Activated CD4-positive, alpha-beta T cell treated with anti-CD3 and anti-CD28 coated beads, Interleukin-2, Interleukin-6, amounts not matched to agents 100 ng/mL and 50 ng/mL, durations not matched to agents 16 hours and 8 hours (primary cell): ENCODE results near the gene SH3PXD2B.
"Not testable (repeated sequence)": the region's sequence is repeated elsewhere in the genome, so short reads cannot be mapped to it uniquely, and the experiment has no call there.

ENCODE experiments used
- DNase-seq: peaks from one replicate; pipeline ENCODE4 v3.0.0-alpha.2; 2020

The SH3PXD2B gene

GRCh38 chr5:172326901-172327300 is 127.4 kb downstream of the SH3PXD2B start:
- not testable (repeated sequence) for DNase-seq

DNA sequence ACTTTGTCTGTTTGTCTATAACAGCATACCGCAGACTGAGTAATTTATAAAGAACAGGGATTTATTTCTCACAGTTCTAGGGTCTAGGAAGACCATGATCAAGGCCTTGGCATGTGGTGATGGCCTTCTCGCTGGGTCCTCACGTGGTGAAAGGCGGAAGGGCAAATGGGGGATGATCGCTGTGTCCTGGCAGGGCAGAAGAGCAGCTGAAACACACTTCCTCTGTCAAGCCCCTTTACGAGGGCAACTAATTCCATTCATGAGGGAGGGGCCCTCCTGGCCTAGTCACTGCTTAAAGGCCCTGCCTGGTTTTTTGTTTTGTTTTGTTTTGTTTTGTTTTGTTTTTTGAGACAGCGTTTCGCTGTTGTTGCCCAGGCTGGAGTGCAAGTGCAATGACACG is 128.9 kb downstream of the SH3PXD2B start:
- DNase-seq, result no peak

DNA sequence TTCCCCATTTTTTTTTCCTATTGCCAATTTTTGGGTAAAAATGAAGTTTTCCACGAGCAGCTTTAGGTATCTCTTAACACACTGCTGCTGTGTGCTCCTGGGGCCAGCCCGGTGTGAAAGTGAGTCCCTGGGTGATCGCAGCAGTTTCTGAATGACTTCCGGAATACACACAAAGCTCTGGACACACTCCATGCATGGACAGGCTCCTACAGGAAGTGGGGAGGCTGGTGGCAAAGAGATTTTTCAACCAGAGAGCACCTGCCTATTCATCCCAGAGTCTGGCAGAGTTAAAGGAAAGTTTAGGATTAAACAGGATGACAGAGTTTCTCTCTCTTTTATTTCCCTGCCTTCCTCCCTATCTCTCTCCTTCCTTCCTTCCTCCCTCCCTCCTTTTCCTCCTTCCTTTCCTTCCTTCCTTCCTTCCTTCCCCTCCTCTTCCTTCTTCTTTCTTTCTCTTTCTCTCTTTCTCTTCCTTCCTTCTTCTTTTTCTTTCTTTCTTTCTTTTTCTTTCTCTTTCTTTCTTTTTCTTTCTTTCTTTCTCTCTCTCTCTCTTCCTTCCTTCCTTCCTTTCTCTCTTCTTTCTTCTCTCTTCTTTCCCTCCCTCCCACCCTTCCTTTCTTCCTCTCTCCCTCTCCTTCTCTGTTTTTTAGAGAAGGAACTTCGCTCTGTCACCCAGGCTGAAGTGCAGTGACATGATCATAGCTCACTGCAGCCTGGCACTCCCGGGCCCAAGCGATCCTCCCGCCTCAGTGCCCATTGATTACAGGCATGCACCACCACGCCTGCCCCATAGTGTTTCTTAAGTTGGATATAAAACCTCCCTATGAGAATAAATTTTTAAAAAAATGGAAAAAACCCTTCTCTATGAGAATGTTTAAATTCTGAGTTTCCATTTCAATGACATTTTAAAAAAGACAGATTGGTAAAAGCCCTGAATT is 132.0 kb downstream of the SH3PXD2B start:
- no peak for DNase-seq

- DNase-seq, result no peak
Observed at GRCh38 chr5:172321593-172321992, 132.7 kb downstream of the SH3PXD2B start.

- no peak for DNase-seq
Observed at GRCh38 chr5:172319708-172320441, 134.4 kb downstream of the SH3PXD2B start.

- no peak for DNase-seq
Observed at GRCh38 chr5:172315587-172316493, 138.5 kb downstream of the SH3PXD2B start.

DNA sequence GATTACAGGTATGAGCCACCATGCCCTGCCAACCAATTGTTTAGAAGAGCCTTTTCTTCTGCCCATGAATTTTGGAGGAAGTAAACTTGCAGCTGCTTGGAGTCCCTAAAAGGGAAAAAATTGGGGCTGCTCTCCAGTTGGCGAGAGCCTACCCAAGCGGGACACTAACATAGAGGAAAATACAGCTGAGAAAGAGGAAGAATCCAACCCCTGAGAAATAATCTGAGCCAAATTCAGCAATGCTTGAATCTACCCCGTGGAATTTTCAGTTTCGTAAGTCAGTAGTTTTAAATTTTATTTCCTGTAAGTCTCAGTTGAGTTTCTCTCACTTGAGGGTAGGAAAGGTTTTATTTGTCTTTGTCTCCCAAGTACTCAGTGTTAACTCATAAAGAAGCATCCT is 140.4 kb downstream of the SH3PXD2B start:
- no peak for DNase-seq

DNA sequence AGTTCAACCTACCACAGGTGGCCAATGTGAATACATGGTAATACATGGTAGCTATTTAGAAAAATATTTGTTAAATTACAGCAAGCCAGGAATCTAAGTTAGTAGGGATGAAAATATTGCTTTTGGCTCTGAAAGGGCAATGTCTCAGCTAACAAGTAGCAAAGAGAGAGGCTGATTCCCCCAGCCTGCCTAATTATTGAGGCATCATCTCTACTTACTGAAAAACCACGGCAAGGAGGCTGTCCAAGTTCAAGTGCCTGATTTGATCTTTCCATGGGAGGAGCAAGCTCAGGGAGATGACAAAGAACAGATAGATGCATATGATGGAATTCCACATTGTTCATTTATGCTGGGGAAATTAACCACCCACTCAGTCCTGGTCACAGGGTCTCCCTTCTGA is 142.0 kb downstream of the SH3PXD2B start:
- no peak for DNase-seq

DNA sequence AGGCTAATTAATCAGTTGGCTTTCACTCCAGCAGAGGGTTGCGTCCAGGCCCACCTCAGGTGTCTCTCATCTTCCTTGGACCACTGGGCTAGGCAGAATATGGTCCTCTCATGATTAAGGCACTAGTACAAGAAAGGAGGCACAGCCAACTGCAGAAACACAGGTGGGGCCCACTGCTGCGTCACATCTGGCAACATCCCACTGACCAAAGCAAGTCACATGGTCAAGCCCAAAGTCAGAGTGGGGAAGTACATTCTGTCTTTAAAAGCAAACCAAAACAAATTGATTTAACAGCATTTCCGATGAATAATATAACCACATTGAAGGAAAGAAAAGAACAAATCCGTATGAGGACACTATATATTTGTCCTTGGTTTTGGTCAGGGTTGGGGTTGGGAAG is 142.7 kb downstream of the SH3PXD2B start:
- no peak for DNase-seq

DNA sequence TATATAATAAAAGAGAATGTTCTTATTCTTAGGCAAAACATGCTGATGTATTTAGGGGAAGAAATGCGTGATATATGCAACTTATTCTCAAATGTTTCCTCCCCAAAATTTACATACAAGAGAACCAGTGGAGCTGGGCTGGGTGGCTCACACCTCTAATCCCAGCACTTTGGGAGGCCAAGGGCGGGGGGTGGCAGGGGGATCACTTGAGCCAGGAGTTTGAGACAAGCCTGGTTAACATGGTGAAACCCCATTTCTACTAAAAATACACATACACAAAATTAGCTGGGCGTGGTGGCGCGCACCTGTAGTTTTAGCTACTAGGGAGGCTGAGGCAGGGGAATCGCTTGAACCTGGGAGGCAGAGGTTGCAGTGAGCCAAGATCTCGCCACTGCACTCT is 143.3 kb downstream of the SH3PXD2B start:
- DNase-seq, result no peak

DNA sequence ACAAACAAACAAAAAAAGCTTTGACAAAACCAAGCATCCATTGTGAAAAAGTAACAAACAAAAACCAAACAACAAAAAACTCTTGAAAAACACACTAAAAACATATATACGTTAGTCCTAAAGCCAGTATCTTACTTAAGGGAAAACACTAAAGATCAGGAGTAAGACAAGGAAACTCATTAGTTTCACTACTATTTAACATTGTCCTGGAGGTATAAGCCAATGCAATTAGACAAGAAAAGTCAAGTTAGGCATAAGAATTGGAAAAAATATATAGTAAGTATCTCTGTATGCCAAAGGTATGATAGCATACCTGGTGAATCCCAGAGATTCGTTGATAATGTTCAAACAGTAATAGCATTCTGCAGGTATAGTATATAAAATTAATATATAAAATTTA is 148.9 kb downstream of the SH3PXD2B start:
- DNase-seq, result no peak

DNA sequence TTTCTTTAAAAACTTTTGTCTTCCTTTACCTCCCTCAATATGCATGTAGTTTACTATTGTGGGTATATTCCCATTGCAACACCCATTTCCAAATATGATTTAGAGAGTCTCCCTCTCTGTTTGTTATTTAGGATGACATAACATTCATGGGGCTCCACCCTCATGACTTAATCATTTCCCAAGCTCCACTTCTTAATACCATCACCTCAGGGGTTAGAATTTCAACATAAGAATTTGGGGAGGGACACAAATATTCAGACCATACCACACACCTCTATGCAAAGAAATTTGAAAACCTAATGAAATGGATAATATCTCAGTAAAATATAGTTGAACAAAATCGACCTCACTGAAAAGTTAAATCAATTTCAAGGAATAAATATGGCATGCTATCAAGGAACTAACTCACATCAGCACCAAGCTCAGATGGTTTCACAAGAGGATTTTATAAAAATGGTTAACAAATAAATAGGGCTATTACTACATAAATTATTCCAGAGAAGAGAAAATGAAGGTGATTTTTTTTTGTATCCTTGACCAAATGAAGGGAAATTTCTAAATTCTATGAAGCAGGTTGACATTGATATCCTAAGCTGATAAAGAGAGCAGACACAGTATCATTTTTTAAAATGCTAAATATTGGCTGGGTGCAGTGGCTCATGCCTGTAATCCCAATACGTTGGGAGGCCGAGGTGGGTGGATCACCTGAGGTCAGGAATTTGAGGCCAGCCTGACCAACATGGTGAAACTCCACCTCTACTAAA is 150.6 kb downstream of the SH3PXD2B start:
- DNase-seq, result no peak

DNA sequence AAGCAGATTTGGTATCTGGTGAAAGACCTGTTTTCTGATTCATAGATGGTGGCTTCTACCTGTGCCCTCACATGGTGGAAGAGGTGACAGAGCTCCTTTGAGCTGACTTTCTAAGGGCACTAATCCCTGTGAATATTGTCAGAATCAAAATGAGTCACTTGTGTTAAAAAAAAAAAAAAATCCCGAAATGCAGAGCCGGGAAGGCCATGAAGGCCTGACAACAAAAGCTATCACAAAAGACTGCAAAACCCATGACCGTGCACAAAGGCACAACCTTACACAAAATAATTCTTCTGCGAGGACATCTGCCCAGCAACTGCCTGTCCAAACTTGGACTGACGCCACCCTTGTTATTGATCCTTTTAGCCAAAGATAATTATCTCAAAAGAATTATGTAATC is 151.2 kb downstream of the SH3PXD2B start:
- no peak for DNase-seq

DNA sequence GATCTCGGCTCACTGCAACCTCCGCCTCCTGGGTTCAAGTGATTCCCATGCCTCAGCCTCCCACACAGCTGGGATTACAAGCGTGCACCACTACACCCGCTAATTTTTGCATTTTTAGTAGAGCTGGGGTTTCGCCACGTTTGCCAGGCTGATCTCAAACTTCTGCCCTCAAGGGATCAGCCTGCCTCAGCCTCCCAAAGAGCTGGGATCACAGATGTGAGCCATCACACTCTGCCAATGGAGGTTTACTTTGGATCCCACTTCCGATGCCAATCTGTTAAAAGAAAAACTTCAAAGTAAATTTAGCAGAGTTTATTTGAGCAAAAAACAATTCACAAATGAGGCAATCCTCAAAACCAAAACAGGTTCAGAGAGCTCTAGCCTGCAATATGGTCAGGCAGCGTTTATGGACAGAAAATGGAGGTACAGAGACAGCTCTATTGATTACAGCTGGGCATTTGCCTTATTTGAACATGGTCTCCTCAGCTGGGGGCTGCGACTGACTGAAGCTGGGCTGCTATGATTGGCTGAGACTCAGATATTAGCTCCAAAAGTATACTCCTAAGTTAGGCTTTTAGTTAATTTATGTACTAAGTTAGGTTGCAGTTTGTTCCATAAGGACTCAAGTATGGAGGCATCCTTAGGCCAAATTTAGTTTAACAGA is 152.1 kb downstream of the SH3PXD2B start:
- no peak for DNase-seq

DNA sequence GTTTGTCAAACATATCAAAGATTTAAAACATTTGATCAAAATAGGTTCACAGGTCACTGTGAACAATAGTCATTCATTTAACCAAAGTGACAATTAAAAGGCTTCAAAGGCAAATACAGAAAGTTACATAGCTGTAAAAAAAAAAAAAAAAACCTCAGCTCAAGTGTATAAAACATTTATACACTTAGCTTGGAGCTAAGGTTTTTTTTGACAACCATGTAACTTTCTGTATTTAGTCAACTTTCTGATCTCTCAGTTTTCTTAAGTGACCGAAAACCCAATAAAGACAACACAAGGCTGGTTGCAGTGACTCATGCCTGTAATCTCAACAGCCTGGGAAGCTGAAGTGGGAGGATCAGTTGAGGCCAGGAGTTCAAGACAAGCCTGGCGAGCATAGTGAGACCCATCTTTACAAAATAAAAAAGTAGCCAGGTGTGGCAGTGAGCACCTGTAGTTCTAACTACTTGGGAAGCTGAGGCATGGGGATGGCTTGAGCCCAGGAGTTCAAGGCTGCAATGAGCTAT is 154.3 kb downstream of the SH3PXD2B start:
- DNase-seq, result no peak

GRCh38 chr5:172294831-172295230 is 159.5 kb downstream of the SH3PXD2B start:
- DNase-seq, result no peak

DNA sequence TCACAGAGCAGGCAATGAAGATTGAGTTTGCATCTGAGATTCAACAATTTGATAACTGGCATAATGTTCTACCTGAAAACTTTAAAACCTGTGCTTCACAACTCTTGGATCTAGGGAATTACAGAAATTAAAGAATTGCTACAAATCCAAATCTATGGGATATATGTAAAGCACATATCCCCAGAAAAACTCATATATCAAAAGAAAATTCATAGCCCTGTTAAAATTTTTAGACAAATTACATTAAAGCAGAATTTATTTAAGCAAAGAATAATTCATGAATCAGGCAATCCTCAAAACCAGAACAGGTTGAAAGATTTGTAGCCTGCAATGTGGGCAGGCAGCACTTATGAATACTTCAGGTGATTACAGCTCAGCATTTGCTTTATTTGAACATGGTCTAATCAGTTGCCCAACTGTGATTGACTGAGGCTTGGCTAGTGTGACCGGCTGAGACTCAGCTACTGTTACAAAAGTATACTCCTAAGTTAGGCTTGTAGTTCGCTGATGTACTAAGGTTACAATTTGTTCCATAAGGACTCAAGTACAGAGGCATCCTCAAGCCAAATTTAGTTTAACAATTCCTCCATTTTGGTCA is 160.5 kb downstream of the SH3PXD2B start:
- no peak for DNase-seq

GRCh38 chr5:172293054-172293744 is 161.1 kb downstream of the SH3PXD2B start:
- DNase-seq, result peak; percentile 84

GRCh38 chr5:172291837-172292236 is 162.5 kb downstream of the SH3PXD2B start:
- DNase-seq, result not testable (repeated sequence)

- DNase-seq, result no peak
Observed at GRCh38 chr5:172288465-172288864, 165.9 kb downstream of the SH3PXD2B start.
